Measurements from ENCODE around the gene SLC12A5. TPM values are rescaled to one million over a fixed set of nuclear protein-coding genes. Genes with fewer than 3 reads are reported as not detected.

The SLC12A5 gene
- total RNA-seq: not detected

GRCh38 chr20:46028772-46029371 is at the start of gene SLC12A5:
SLC12A5 (plus strand) TSS chr20:46029215; CDS start chr20:46029345, 130 bp downstream.

DNA sequence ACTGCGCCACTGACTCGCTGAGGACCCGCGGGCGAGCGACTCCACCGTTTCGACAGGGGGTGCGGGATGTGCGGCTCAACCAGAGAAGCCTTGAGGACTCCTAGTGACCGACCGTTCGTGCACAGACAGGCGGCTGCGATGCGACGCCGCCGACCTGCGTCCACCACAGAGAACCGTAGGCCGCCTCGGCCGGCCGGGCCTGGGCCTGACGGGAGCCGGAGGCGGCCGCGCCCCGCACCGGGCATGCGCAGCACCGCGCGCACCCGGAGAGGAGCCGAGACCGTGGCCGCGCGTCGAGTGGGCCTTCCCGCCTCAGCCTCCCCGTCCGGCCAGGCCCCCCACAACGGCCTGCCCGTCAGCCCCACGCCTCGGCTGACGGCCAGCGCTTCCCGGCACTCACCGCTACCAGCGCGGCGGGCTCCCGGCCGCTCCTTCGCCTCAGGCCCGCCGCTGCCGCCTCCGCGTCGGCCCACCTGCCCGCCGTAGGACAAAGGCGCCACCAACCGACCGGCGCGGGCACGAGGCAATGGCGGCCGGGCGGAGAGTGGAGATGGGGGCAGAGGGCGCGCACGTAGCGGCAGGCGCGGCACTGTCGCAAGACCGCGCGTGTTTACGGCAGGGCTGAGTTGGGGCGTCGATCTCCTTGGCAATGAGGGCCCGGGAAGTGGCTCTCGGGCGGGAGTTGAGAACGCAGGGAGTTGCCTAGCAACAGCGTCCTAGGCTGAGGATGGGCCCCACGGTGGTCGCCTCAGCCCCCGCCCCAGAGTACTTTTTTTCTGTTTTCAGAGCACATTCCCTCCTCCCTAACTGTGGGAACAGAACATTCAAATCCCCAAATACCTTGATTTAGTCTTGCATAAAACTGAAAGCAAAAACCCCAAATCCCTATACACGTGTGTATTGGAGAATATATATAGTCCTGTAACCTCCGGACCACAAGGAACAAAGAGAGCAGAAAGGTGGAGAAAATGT is 60.7 kb downstream of the SLC12A5 start, which contains the start of gene NCOA5:
Gene NCOA5 (minus strand): TSS at position 546 of the 972 bp plus-strand sequence. CDS start 10,538 bp downstream, outside the sequence.

Other genes starting within 250 kb of the SLC12A5 start
- 0.99 TPM for gene WFDC3, start 237.3 kb upstream of the SLC12A5 start, total RNA-seq
- gene DNTTIP1, start 237.3 kb upstream of the SLC12A5 start, total RNA-seq: 18.5 TPM
- gene UBE2C, start 216.6 kb upstream of the SLC12A5 start, total RNA-seq: 22.7 TPM
- gene TNNC2, start 201.9 kb upstream of the SLC12A5 start, total RNA-seq: 555 TPM
- 41.5 TPM for gene SNX21, start 195.4 kb upstream of the SLC12A5 start, total RNA-seq
- 29.6 TPM for gene ACOT8, start 171.8 kb upstream of the SLC12A5 start, total RNA-seq
- 4.8 TPM for gene ZSWIM3, start 171.6 kb upstream of the SLC12A5 start, total RNA-seq
- 8.3 TPM for gene ZSWIM1, start 148.0 kb upstream of the SLC12A5 start, total RNA-seq
- 4.7 TPM for gene SPATA25, start 141.6 kb upstream of the SLC12A5 start, total RNA-seq
- gene NEURL2, start 138.0 kb upstream of the SLC12A5 start, total RNA-seq: 14.6 TPM
- gene CTSA, start 137.9 kb upstream of the SLC12A5 start, total RNA-seq: 90.0 TPM
- 95.5 TPM for gene PLTP, start 117.1 kb upstream of the SLC12A5 start, total RNA-seq
- 33.2 TPM for gene PCIF1, start 94.5 kb upstream of the SLC12A5 start, total RNA-seq
- 21.0 TPM for gene ZNF335, start 57.0 kb upstream of the SLC12A5 start, total RNA-seq
- gene MMP9, start 20.3 kb upstream of the SLC12A5 start, total RNA-seq: 8.1 TPM
- 22.0 TPM for gene NCOA5, start 60.7 kb downstream of the SLC12A5 start, total RNA-seq
- gene CD40, start 89.1 kb downstream of the SLC12A5 start, total RNA-seq: 3.0 TPM